Neutrophil (primary cell): ENCODE data around the gene TMEM220.

Experiments used
- H3K27ac ChIP-seq: fragments of 200-600 bp; sonication (generic); 2 replicates; pipeline ENCODE4 v1.5.1; 2016; ENCODE audit warnings: mild to moderate bottlenecking, moderate library complexity
- H3K27me3 ChIP-seq: fragments of 200-600 bp; sonication (generic); 2 replicates; pipeline ENCODE4 v1.6.0; 2016; ENCODE audit warnings: mild to moderate bottlenecking
- H3K36me3 ChIP-seq: fragments of 200-600 bp; sonication (generic); 2 replicates; pipeline ENCODE4 v1.5.1; 2017
- H3K4me1 ChIP-seq, 2 experiments: fragments of 200-600 bp in 1 of 2; sonication (generic) in 1 of 2; 1 replicate in 1 of 2; 2 replicates in 1 of 2; pipeline versions ENCODE4 v1.5.1 to v1.6.1; 2013 to 2016; ENCODE audit warnings: low read depth in 1 of 2, low read length in 1 of 2, mild to moderate bottlenecking in 1 of 2, moderate library complexity in 1 of 2; ENCODE audit not compliant: control insufficient read depth in 1 of 2, insufficient read depth in 1 of 2
- H3K4me3 ChIP-seq, 2 experiments: fragments of 200-600 bp in 1 of 2; sonication (generic) in 1 of 2; 1 replicate in 1 of 2; 2 replicates in 1 of 2; pipeline ENCODE4 v1.5.1; 2013 to 2016; ENCODE audit warnings: low read depth in 1 of 2, low read length in 1 of 2, mild to moderate bottlenecking in 1 of 2, moderate library complexity in 1 of 2
- H3K9me3 ChIP-seq: fragments of 200-600 bp; sonication (generic); 2 replicates; pipeline ENCODE4 v1.5.1; 2016
- CTCF ChIP-seq: fragments of 200-600 bp; sonication (generic); IDR thresholded peaks from 2 replicates; pipeline ENCODE4 v1.5.1; 2016; ENCODE audit warnings: antibody characterized with exemption

TMEM220 gene

GRCh38 chr17:10718547-10718946 lies 11.3 kb downstream of the TMEM220 start:
- H3K4me3 ChIP-seq, result no peak overlapping the region
- no peaks in the 10 kb centered on the region for H3K4me1 ChIP-seq
- H3K9me3 ChIP-seq, result no peaks in the 10 kb centered on the region
- no peaks in the 10 kb centered on the region for H3K27me3 ChIP-seq
- no peak overlapping the region for H3K27ac ChIP-seq
- peaks cover 10% of the 10 kb centered on the region for H3K36me3 ChIP-seq
- TF ChIP-seq CTCF, result no peak

DNA sequence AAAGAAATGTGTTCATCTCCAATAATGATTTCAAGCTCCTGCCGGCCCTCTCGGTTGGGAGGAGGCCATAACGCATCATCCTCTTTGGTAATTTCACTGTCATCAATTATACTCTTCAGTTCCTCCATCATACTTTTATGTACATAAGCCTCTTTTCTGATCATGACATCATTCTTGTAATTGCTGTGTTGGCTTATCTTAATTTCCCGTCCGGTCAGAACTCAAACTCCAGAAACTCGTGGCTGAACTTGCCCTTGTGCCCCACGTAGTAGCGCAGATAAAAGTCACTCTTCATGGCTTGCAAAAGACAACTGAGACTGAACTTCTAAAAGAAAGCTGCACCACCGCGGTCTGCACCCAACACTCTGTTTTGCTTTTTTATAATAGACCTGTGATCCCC lies 13.6 kb downstream of the TMEM220 start:
- Histone ChIP-seq H3K27me3 (no peaks in the 10 kb centered on the region), H3K36me3 (peaks cover 30% of the 10 kb centered on the region), H3K4me3 (no peak overlapping the region), H3K9me3 (no peaks in the 10 kb centered on the region), H3K27ac (no peak overlapping the region), H3K4me1 (no peaks in the 10 kb centered on the region)
- no peak for TF ChIP-seq CTCF

GRCh38 chr17:10713318-10713717 lies 16.5 kb downstream of the TMEM220 start:
- no peak for TF ChIP-seq CTCF
- H3K36me3 ChIP-seq, result peaks cover 55% of the 10 kb centered on the region
- no peaks in the 10 kb centered on the region for H3K4me1 ChIP-seq

DNA sequence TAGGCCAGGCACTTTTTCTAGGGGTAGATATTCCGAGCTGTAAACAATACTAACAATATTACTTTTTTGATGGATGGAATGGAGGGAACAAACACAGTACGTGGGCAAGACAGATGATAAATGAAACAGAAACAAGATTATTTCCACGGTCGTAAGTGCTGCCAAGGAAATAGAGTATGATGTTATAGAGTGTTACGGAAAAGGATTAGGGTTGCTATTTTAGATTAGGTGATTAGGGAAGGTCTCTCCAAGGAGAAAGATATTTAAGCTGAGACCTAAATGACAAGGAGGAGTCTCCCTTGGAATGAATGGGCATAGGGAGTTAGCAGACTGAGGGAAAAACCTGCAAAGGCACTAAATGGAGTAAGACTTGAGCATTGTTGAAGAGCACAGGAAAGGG lies 24.1 kb downstream of the TMEM220 start:
- no peaks in the 10 kb centered on the region for H3K9me3 ChIP-seq
- no peak overlapping the region for H3K4me3 ChIP-seq
- no peaks in the 10 kb centered on the region for H3K27me3 ChIP-seq
- H3K4me1 ChIP-seq, result no peaks in the 10 kb centered on the region
- TF ChIP-seq CTCF, result no peak
- H3K27ac ChIP-seq, result no peak overlapping the region
- H3K36me3 ChIP-seq, result peaks cover 55% of the 10 kb centered on the region

More at GRCh38 chr17:10713318-10713717, 16.5 kb downstream of the TMEM220 start:
- Histone ChIP-seq H3K9me3 (no peaks in the 10 kb centered on the region), H3K27me3 (no peaks in the 10 kb centered on the region), H3K4me3 (no peak overlapping the region), H3K27ac (no peak overlapping the region)

GRCh38 chr17:10702574-10702973 lies 27.2 kb downstream of the TMEM220 start:
- no peak for TF ChIP-seq CTCF
- no peaks in the 10 kb centered on the region for H3K27me3 ChIP-seq
- no peak overlapping the region for H3K4me3 ChIP-seq
- H3K9me3 ChIP-seq, result no peaks in the 10 kb centered on the region
- peaks cover 28% of the 10 kb centered on the region for H3K36me3 ChIP-seq
- no peak overlapping the region for H3K27ac ChIP-seq
- peaks cover 10 to 12% of the 10 kb centered on the region in 2 experiments for H3K4me1 ChIP-seq

DNA sequence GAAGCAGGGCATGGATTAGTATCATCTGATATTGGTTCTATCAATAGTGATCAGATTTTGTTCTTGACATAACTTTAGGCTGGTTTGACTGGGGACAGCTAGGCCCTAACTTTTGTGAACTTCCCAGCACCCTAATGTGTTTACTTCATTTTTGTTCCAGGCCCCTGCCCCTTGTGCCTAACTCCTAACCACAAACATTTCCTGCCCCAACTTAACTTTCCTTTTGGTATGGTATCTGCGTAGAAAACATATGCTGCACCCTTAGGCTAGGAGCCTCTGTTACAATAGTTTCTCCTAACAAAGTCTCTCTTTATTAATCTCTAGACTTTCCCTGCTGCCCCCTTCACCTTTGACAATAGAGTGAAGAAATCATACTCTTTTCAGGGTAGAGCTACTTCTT lies 30.0 kb downstream of the TMEM220 start:
- no peaks in the 10 kb centered on the region for H3K27me3 ChIP-seq

More for the DNA sequence above, 30.0 kb downstream of the TMEM220 start:
- no peaks in the 10 kb centered on the region for H3K9me3 ChIP-seq
- peaks cover 17 to 19% of the 10 kb centered on the region in 2 experiments for H3K4me1 ChIP-seq
- no peak overlapping the region for H3K4me3 ChIP-seq
- H3K36me3 ChIP-seq, result peaks cover under 1% of the 10 kb centered on the region
- no peak overlapping the region for H3K27ac ChIP-seq
- no peak for TF ChIP-seq CTCF
